Upper lobe of left lung (tissue), 6 donors: ENCODE results near the gene CDH8. TPM values are rescaled to one million over a fixed set of nuclear protein-coding genes. Genes with fewer than 3 reads are reported as not detected.

Experiments
- ATAC-seq, 2 donors: fragments of 200-7000 bp; cut with Tn5 transposase; one replicate each; pipeline ENCODE4 v1.9.1; 2022; ENCODE audit warnings: mild to moderate bottlenecking in 2 of 2, moderate library complexity in 2 of 2; ENCODE audit not compliant: low FRiP score in 2 of 2
- DNase-seq, 2 donors: peaks; one replicate each; pipeline ENCODE4 v3.0.0-alpha.2; 2019 to 2020
- H3K27ac ChIP-seq, 4 donors: fragments of 200-600 bp; sonication (generic); one replicate each; pipeline ENCODE4 v1.5.1; 2016 to 2019
- H3K27me3 ChIP-seq, 4 donors: fragments of 200-600 bp; sonication (generic); one replicate each; pipeline ENCODE4 v1.5.1; 2017 to 2019
- H3K36me3 ChIP-seq, 4 donors: fragments of 200-600 bp; sonication (generic); one replicate each; pipeline ENCODE4 v1.5.1; 2016 to 2019
- H3K4me1 ChIP-seq, 4 donors: fragments of 200-600 bp; sonication (generic); one replicate each; pipeline ENCODE4 v1.5.1; 2018 to 2019
- H3K4me3 ChIP-seq, 4 donors: fragments of 200-600 bp; sonication (generic); one replicate each; pipeline ENCODE4 v1.5.1; 2017 to 2019; ENCODE audit warnings: mild to moderate bottlenecking in 2 of 4, moderate library complexity in 1 of 4
- H3K9me3 ChIP-seq, 4 donors: fragments of 200-600 bp; sonication (generic); one replicate each; pipeline ENCODE4 v1.5.1; 2018 to 2019
- EP300 ChIP-seq, 4 donors: sonication (generic); formaldehyde crosslinking; IDR thresholded peaks; one replicate each; pipeline ENCODE4 v1.5.1; 2017; ENCODE audit warnings: antibody characterized with exemption in 4 of 4, control low read depth in 2 of 4
- POLR2A ChIP-seq, 4 donors: fragments of 450-650 bp; IDR thresholded peaks; one replicate each; pipeline ENCODE4 v1.5.1; 2016 to 2017; ENCODE audit warnings: antibody characterized with exemption in 4 of 4, mild to moderate bottlenecking in 2 of 4
- POLR2AphosphoS5 ChIP-seq, 2 donors: sonication (generic); formaldehyde crosslinking; IDR thresholded peaks; one replicate each; pipeline ENCODE4 v1.5.1; 2017; ENCODE audit warnings: antibody characterized with exemption in 2 of 2
- WGBS, 2 donors: methylation state at CpG; one replicate each; pipeline ENCODE4 v1.1.5; 2017 to 2018; 5-methylcytosine and 5-hydroxymethylcytosine counted together
- total RNA-seq, 6 donors: library from RNA; depleted of rRNA in 4 of 6; stranded (reverse); fragments of >200 nt in 4 of 6; gene quantifications; one replicate each; pipeline versions ENCODE4 v1.1.0 to v1.2.1, GENCODE V29; 2016 to 2021
- TF ChIP-seq, protein P1 (sequence below), 6 experiments: fragments of 450-650 bp in 4 of 6; fragments of 200-600 bp in 2 of 6; sonication (generic) in 2 of 6; IDR thresholded peaks; one replicate each; pipeline ENCODE4 v1.5.1; 2016 to 2019; ENCODE audit warnings: antibody characterized with exemption in 6 of 6
- donor health status: DM: no; HTN: no; CAD: no; lungs with moderate emphysema.
- donor health status: DM: no; HTN: yes; CAD: no; lungs with severe emphysema.

The CDH8 gene
- total RNA-seq, 6 donors from 2014 or later: 0.10 to 1.8 (median 0.31) TPM; not detected in 1

DNA sequence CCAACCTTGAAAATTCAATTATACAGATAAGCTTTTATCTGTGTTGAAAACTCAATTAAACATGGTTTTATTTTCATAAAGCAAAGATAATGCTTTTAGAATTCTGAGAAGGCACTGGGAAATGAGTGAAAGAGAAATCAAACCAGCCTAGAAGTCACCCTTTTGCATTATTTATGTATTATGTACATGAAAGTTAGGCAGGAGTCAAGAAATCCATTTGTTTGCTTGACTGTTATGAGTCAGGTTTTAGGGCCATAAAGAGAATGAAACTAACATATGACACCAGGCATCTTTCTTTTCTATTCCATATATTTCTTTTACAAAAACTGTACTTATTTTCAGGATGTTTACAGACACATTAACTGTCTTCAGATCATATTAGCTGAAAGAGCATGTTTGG is 23.3 kb upstream of the CDH8 start:
- H3K27me3 ChIP-seq: no peaks in the 10 kb centered on the region
- no peaks in the 10 kb centered on the region for H3K4me1 ChIP-seq
- no peaks in the 10 kb centered on the region for H3K36me3 ChIP-seq
- ATAC-seq: no peak
- DNase-seq: no peak
- H3K9me3 ChIP-seq: no peaks in the 10 kb centered on the region
- no peak overlapping the region for H3K27ac ChIP-seq
- no peak overlapping the region for H3K4me3 ChIP-seq
- TF ChIP-seq POLR2A (IDR thresholded peaks at IDR 0.05): no peak
- TF ChIP-seq POLR2AphosphoS5 (IDR thresholded peaks at IDR 0.05): no peak
- TF ChIP-seq EP300 (IDR thresholded peaks at IDR 0.05): no peak
- TF ChIP-seq, protein P1, sequence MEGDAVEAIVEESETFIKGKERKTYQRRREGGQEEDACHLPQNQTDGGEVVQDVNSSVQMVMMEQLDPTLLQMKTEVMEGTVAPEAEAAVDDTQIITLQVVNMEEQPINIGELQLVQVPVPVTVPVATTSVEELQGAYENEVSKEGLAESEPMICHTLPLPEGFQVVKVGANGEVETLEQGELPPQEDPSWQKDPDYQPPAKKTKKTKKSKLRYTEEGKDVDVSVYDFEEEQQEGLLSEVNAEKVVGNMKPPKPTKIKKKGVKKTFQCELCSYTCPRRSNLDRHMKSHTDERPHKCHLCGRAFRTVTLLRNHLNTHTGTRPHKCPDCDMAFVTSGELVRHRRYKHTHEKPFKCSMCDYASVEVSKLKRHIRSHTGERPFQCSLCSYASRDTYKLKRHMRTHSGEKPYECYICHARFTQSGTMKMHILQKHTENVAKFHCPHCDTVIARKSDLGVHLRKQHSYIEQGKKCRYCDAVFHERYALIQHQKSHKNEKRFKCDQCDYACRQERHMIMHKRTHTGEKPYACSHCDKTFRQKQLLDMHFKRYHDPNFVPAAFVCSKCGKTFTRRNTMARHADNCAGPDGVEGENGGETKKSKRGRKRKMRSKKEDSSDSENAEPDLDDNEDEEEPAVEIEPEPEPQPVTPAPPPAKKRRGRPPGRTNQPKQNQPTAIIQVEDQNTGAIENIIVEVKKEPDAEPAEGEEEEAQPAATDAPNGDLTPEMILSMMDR (IDR thresholded peaks at IDR 0.05): no peak

DNA sequence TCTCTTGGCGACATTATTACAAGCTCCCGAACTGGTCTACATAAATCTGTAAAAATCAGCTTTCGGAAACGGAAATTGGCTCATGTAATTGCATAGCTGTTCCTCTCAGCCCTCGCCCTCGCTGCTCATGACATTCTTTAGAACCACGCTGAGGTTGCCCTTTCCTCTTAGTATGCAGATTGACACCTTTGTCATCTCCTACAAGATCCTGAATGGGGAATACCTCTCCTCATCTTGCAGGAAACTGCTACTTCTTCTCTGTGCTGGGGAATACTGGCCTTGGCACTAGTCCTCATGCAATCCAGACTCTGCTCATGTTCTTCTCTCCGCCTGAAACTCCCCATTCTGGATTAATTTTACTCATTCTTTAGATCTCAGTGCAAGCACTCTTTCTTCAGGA is 22.2 kb upstream of the CDH8 start:
- H3K4me1 ChIP-seq: no peaks in the 10 kb centered on the region
- TF ChIP-seq POLR2A (IDR thresholded peaks at IDR 0.05): no peak
- TF ChIP-seq, protein P1 (IDR thresholded peaks at IDR 0.05): no peak
- TF ChIP-seq POLR2AphosphoS5 (IDR thresholded peaks at IDR 0.05): no peak
- no peak for TF ChIP-seq EP300 (IDR thresholded peaks at IDR 0.05)
- H3K27me3 ChIP-seq: no peaks in the 10 kb centered on the region
- H3K9me3 ChIP-seq: no peaks in the 10 kb centered on the region
- 81 to 82% methylated on average over 8 of the region's 8 CpGs for WGBS, 2 donors
- no peak overlapping the region for H3K4me3 ChIP-seq
- no peaks in the 10 kb centered on the region for H3K36me3 ChIP-seq
- H3K27ac ChIP-seq: no peak overlapping the region
- DNase-seq (no peak), ATAC-seq (no peak)

DNA sequence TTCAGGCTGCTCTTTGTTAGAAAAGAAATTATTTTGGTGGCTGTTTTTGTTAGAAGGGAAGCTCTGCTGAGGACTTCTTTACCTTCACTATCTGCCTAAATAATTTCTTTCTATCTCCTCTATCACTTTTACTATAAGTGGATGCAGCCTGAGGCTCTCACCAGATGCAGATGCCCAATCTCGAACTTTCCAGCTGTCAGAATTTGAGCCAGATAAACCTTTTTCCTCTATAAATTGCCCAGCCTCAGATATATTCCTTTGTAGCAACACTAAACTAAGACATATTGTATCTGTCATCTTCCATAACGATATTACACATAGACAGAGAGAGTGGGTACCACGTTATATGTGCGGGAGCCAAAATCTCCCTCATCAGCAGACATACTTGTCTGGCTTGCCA is 15.7 kb upstream of the CDH8 start:
- no peak for TF ChIP-seq POLR2AphosphoS5 (IDR thresholded peaks at IDR 0.05)
- no peak for TF ChIP-seq EP300 (IDR thresholded peaks at IDR 0.05)
- TF ChIP-seq, protein P1 (IDR thresholded peaks at IDR 0.05): no peak
- no peak for TF ChIP-seq POLR2A (IDR thresholded peaks at IDR 0.05)
- H3K36me3 ChIP-seq: no peaks in the 10 kb centered on the region
- H3K9me3 ChIP-seq: no peaks in the 10 kb centered on the region
- no peak overlapping the region for H3K4me3 ChIP-seq
- no peak overlapping the region for H3K27ac ChIP-seq
- H3K4me1 ChIP-seq: no peaks in the 10 kb centered on the region
- ATAC-seq (no peak), DNase-seq (no peak)
- 89 to 90% methylated on average over 4 of the region's 4 CpGs for WGBS, 2 donors
- H3K27me3 ChIP-seq: no peaks in the 10 kb centered on the region

DNA sequence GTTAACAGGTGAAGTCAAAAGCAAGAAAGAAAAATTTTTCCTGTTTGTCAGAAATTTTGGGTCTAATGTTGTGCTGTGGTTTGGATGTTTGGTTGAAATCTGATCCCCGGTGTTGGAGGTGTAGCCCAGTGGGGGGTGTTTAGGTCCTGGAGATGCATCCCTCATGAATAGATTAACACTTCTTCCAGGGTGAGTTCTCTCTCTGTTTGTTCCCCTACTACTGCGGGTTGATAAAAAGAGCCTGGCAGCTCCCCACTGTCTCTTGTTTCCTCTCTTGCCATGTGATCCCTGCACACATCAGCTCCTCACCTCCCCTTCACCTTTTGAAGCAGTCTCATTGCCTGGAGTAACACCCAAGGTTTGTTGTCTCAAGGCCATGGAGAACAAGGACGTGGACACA is 14.6 kb upstream of the CDH8 start:
- H3K36me3 ChIP-seq: no peaks in the 10 kb centered on the region
- no peaks in the 10 kb centered on the region for H3K27me3 ChIP-seq
- H3K9me3 ChIP-seq: no peaks in the 10 kb centered on the region
- H3K4me1 ChIP-seq: no peaks in the 10 kb centered on the region
- ATAC-seq: no peak
- H3K27ac ChIP-seq: no peak overlapping the region
- TF ChIP-seq POLR2AphosphoS5 (IDR thresholded peaks at IDR 0.05): no peak
- TF ChIP-seq, protein P1 (IDR thresholded peaks at IDR 0.05): no peak
- no peak for TF ChIP-seq POLR2A (IDR thresholded peaks at IDR 0.05)
- no peak overlapping the region for H3K4me3 ChIP-seq
- WGBS, 2 donors: 37 to 47% methylated on average over 3 of the region's 3 CpGs
- no peak for DNase-seq

DNA sequence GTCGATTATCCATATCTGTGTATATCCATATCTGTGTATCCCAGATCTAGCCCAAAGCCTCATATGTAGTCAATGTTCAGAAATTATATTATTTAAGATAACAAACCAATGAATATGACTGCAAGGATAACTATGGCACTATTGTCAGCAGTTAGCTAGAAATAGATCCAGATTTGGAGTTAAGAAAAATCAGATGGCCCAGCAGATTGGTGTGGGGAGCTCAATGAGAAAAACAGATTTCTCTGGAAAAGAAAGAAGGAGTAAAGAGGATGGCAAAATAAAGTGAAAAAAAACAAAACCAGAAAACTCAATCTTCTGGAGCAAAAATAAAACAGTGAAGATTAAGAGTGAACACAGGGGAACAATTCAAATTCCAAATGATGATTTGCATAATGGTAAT is 10.6 kb upstream of the CDH8 start:
- Histone ChIP-seq H3K4me1 (no peaks in the 10 kb centered on the region), H3K4me3 (no peak overlapping the region), H3K27ac (no peak overlapping the region), H3K27me3 (no peaks in the 10 kb centered on the region), H3K9me3 (no peaks in the 10 kb centered on the region), H3K36me3 (no peaks in the 10 kb centered on the region)
- 96 to 100% methylated on average over 1 of the region's 1 CpG for WGBS, 2 donors
- no peak for TF ChIP-seq POLR2AphosphoS5 (IDR thresholded peaks at IDR 0.05)
- TF ChIP-seq EP300 (IDR thresholded peaks at IDR 0.05): no peak
- TF ChIP-seq, protein P1 (IDR thresholded peaks at IDR 0.05): no peak
- TF ChIP-seq POLR2A (IDR thresholded peaks at IDR 0.05): no peak
- DNase-seq: no peak
- ATAC-seq: no peak
